Measurements from ENCODE around the gene AIDA. TPM values are rescaled to one million over a fixed set of nuclear protein-coding genes. Genes with fewer than 3 reads are reported as not detected.
A peak's percentile ranks its signal among the peaks of the same experiment; 100 is the strongest.

The AIDA gene
- total and polyA plus RNA-seq, 2 donors (not counting 1 experiment from before 2014, with no cell fraction given), result 41.7 to 77.7 TPM

DNA sequence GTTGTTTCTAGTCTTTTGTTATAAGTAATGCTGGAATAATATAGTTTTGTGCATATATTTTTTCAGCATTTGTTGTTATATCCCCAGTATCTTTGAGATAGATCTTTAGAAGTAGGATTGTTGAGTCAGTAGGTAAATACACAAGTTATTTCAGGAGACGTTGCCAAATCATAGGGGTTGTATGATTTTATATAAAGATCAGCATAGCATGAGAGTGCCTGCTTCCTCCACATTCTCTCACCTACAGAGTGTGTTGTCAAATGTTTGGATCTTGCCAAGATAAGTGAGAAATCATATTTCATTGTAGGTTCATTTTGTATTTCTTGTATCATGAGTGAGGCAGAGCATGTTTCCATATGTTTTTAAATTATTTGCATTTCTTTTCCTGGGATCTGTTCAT is 69.8 kb downstream of the AIDA start:
- intact Hi-C loops (cut with micrococcal nuclease), result loop anchor here (5.0 kb wide), 1 partner anchor 480 kb away; no protein-coding TSS in a partner anchor
- H2AFZ ChIP-seq (ENCODE audit: insufficient read depth, low read depth, low read length, poor library complexity, severe bottlenecking), result no peak overlapping the region
- H3K27ac ChIP-seq (ENCODE audit: low read length in 2 of 2), result no peak overlapping the region
- H3K9me3 ChIP-seq (ENCODE audit: control extremely low read depth in 1 of 3, control insufficient read depth in 2 of 3, insufficient read depth in 1 of 3, low read length in 2 of 3), result no peaks in the 10 kb centered on the region
- Mint-ChIP-seq H3K4me1 (peaks cover 27% of the 10 kb centered on the region), H3K4me3 (peak overlapping the region; percentile 35), H3K9me3 (ENCODE audit: insufficient read depth) (no peaks in the 10 kb centered on the region), H3K27ac (peak overlapping the region; percentile 2), H3K27me3 (no peaks in the 10 kb centered on the region)
- no peaks in the 10 kb centered on the region for H4K20me1 ChIP-seq (ENCODE audit: control insufficient read depth, insufficient read depth, low read length, poor library complexity, severe bottlenecking)
- no peak for ATAC-seq (ENCODE audit: low read depth)
- peaks cover 35% of the 10 kb centered on the region for H3K79me2 ChIP-seq (ENCODE audit: control insufficient read depth, insufficient read depth, low read length)
- H3K9ac ChIP-seq (ENCODE audit: low read length), result no peak overlapping the region
- CTCF ChIA-PET, result no interaction called here
- H3K4me3 ChIP-seq (ENCODE audit: control extremely low read depth in 1 of 5, extremely low read depth in 1 of 5, insufficient read depth in 1 of 5, low read depth in 2 of 5, low read length in 4 of 5), result no peak overlapping the region
- WGBS (ENCODE audit: insufficient coverage), result no CpG with 5 or more reads among the region's 1 CpG
- no peaks in the 10 kb centered on the region for H3K27me3 ChIP-seq (replicated peaks in 1 of 4; ENCODE audit: control extremely low read depth in 1 of 4, control insufficient read depth in 3 of 4, insufficient read depth in 4 of 4, low read length in 3 of 4)
- POLR2A ChIA-PET, result no interaction called here
- H3K36me3 ChIP-seq (replicated peaks in 1 of 2; ENCODE audit: control extremely low read depth in 1 of 2, control insufficient read depth in 1 of 2, extremely low read depth in 1 of 2, insufficient read depth in 2 of 2, low read length in 1 of 2), result peaks cover 1 to 14% of the 10 kb centered on the region in 2 experiments
- DNase-seq, result no peak
- H3K4me1 ChIP-seq (ENCODE audit: control insufficient read depth in 2 of 2, insufficient read depth in 2 of 2, low read length in 2 of 2), result peaks cover 13 to 15% of the 10 kb centered on the region in 2 donors
- no peak overlapping the region for H3K4me2 ChIP-seq (replicated peaks; ENCODE audit: low read depth, low read length, poor library complexity, severe bottlenecking)
- TF ChIP-seq CTCF (IDR thresholded peaks at IDR 0.05) (no peak), EZH2 (IDR thresholded peaks at IDR 0.05; ENCODE audit: borderline replicate concordance, insufficient read depth, low read depth, low read length, poor library complexity, severe bottlenecking) (no peak)

DNA sequence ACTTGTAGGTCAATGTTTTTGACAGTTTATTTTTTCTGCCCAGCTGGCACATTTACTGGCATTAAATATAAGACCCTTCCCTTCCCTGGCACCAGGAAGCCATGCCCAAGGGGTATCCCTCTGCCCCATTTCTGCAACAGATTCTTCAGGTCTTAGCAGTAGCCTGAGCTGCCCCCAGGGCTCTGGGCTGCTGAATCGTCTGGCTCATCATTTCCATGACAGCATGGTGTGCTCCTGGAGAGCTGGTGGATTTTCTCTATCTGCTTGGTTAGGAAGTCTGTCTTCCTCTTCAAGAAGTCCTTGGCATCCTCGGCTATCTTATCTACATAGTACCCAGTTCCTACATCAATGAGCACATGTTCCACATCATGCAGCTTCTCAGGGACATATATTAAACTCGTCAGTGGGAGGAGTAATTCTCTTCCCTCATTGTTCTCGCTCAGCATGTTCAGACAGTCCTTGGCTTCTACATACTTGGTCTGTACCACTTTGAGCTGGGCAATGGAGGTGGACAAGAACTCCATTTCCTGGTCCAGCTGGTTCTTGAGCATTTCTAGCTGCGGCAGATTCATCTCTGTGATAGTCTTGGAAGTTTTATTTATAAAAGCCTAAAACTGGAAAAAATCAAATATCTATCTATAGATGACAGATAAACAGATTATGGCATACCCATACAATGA is 70.9 kb downstream of the AIDA start:
- Histone ChIP-seq H3K4me3 (ENCODE audit: control extremely low read depth in 1 of 5, extremely low read depth in 1 of 5, insufficient read depth in 1 of 5, low read depth in 2 of 5, low read length in 4 of 5) (no peak overlapping the region), H3K27ac (ENCODE audit: low read length in 2 of 2) (no peak overlapping the region), H3K36me3 (replicated peaks in 1 of 2; ENCODE audit: control extremely low read depth in 1 of 2, control insufficient read depth in 1 of 2, extremely low read depth in 1 of 2, insufficient read depth in 2 of 2, low read length in 1 of 2) (peaks cover 0 to 9% of the 10 kb centered on the region in 2 experiments), H4K20me1 (ENCODE audit: control insufficient read depth, insufficient read depth, low read length, poor library complexity, severe bottlenecking) (no peaks in the 10 kb centered on the region), H3K79me2 (ENCODE audit: control insufficient read depth, insufficient read depth, low read length) (peaks cover 35% of the 10 kb centered on the region), H3K4me2 (replicated peaks; ENCODE audit: low read depth, low read length, poor library complexity, severe bottlenecking) (no peak overlapping the region), H2AFZ (ENCODE audit: insufficient read depth, low read depth, low read length, poor library complexity, severe bottlenecking) (no peak overlapping the region), H3K9ac (ENCODE audit: low read length) (no peak overlapping the region), H3K4me1 (ENCODE audit: control insufficient read depth in 2 of 2, insufficient read depth in 2 of 2, low read length in 2 of 2) (peaks cover 13 to 15% of the 10 kb centered on the region in 2 donors), H3K9me3 (ENCODE audit: control extremely low read depth in 1 of 3, control insufficient read depth in 2 of 3, insufficient read depth in 1 of 3, low read length in 2 of 3) (no peaks in the 10 kb centered on the region), H3K27me3 (replicated peaks in 1 of 4; ENCODE audit: control extremely low read depth in 1 of 4, control insufficient read depth in 3 of 4, insufficient read depth in 4 of 4, low read length in 3 of 4) (no peaks in the 10 kb centered on the region)
- CTCF ChIA-PET, result interaction anchor here (0.6 to 1.7 kb wide), 3 partner anchors 52 to 1168 kb away, joined by 3 to 4 read pairs (median 3); partner anchors contain the start of gene TAF1A
- H3K4me1 Mint-ChIP-seq, result peaks cover 26% of the 10 kb centered on the region
- H3K27me3 Mint-ChIP-seq, result no peaks in the 10 kb centered on the region
- intact Hi-C loops (cut with micrococcal nuclease), result loop anchor here (5.0 kb wide), 1 partner anchor 481 kb away; no protein-coding TSS in a partner anchor
- 100% methylated on average over 2 of the region's 5 CpGs for WGBS (ENCODE audit: insufficient coverage)
- no peaks in the 10 kb centered on the region for H3K9me3 Mint-ChIP-seq (ENCODE audit: insufficient read depth)
- no peak overlapping the region for H3K27ac Mint-ChIP-seq
- TF ChIP-seq EZH2 (IDR thresholded peaks at IDR 0.05; ENCODE audit: borderline replicate concordance, insufficient read depth, low read depth, low read length, poor library complexity, severe bottlenecking) (no peak), CTCF (IDR thresholded peaks at IDR 0.05) (no peak)
- H3K4me3 Mint-ChIP-seq, result no peak overlapping the region
- DNase-seq (no peak), ATAC-seq (ENCODE audit: low read depth) (no peak)
- POLR2A ChIA-PET, result no interaction called here
